Cardiac fibroblast (primary cell): Measurements from ENCODE around the gene ZBTB40.

ENCODE experiments used
- DNase-seq, 2 donors: peaks; one replicate each; pipeline versions ENCODE4 v3.0.0 to v3.0.0-alpha.2; 2010; ENCODE audit warnings: low read depth in 2 of 2
- H3K4me3 ChIP-seq, 2 donors: replicated peaks in 1 of 2; 1 replicate in 1 of 2; 2 replicates in 1 of 2; pipeline ENCODE4 v1.5.1; 2011; ENCODE audit warnings: low read depth in 2 of 2, low read length in 2 of 2, mild to moderate bottlenecking in 2 of 2, moderate library complexity in 1 of 2
- CTCF ChIP-seq: IDR thresholded peaks from one replicate; pipeline ENCODE4 v1.5.1; 2011; ENCODE audit warnings: low read depth, mild to moderate bottlenecking, low read length, inconsistent platforms

The ZBTB40 gene

DNA sequence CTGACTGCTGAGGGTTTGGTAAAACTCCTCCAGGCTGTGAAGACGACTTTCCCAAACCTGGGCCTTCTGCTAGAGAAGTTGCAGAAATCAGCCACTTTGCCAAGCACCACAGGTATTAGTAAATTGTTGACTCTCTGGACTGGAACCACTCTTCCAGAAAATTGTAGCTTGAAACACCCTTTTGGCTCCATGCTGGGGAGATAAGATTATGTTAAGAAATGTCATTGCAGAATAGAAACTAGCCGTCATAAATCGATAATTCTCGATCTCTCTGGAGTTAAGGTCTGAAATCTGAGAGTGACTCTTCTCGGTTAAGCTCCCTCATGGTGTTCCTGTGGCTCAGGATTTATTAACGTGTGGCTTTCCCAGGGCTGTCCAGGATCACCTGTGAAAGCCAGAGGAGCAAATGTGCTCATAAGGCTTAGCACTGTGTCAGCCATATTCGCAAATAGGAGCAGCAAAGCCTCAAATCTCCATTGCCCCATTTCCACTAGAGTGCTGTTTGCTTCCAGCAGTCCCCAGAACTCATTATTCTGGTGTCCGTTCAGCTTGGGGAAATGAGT is 54.6 kb downstream of the ZBTB40 start:
- no peak overlapping the region for H3K4me3 ChIP-seq
- no peak for DNase-seq
- no peak for TF ChIP-seq CTCF

DNA sequence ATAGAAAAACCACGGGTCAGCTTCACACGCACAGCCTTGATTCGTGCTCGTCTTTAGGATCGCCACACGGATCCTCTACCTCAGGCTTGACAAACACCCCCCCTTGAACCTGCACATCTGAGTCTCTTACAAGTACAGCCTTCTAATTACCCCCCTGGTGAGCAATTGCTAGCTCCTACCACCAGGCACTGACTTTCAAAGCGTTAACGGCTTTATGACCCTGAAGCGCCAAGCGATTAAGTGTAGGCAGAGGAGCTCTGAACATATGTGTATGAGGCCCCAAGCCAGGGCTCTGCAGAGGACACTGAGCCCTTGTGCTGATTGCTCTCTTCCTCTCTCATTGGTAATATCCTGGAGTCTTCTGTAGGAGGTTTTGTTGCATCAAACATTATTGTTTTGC is 55.9 kb downstream of the ZBTB40 start:
- DNase-seq = no peak
- no peak for TF ChIP-seq CTCF
- H3K4me3 ChIP-seq = no peak overlapping the region

DNA sequence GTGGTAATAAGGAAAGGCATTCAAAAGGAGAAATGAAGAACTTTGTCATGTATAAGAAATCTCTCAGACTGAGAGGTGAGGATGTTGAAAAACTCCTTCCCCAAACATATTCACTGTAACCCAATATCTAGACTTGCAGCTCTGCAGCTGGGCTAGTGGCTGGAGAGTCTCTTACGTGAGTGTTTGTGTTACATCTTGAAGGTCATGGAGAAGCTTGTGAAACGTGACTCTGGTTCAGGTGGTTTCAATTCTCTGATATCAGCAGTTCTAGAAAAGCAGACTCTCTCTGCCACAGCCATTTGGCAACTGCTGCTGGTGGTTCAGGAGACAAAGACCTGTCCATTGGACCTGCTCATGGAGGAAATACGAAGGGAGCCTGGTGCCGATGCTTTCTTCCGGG is 56.7 kb downstream of the ZBTB40 start:
- H3K4me3 ChIP-seq = no peak overlapping the region
- no peak for DNase-seq
- TF ChIP-seq CTCF = no peak

DNA sequence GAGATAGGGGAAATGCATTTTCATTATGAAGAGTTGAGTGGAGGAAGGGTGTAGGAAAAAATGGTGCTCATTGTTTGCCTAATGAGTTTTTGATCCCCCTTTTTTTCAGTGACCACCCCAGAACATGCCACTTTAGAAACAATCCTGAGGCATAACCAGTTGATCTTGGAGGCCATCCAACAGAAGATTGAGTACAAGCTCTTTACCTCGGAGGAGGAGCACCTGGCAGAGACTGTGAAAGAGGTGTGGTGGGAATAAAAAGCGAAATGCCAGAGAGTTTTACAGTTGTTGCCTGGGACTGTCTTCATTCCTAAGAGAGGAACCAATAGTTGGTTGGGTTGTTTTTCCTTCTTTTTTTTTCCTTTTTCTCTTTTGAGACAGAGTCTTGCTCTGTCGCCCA is 57.3 kb downstream of the ZBTB40 start:
- no peak overlapping the region for H3K4me3 ChIP-seq
- DNase-seq = no peak
- no peak for TF ChIP-seq CTCF

DNA sequence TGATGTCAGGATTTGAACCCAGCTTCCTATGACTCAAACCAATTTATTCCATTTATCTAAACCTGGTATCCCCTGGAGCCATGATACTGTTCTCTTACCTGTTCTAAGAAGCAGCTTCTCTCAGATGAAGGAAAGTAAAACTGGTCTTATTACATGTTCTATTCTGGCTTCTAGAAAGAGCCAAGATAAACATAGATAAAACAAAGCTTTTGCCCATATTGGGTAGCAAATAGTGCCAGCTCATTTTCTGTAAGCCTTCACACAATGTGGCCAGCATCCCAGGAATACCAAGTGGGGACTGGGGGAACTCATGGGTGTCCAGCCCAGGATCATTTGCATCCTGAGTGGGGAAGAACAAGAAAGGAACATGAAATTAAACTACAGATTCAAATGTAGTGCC is 58.2 kb downstream of the ZBTB40 start:
- no peak overlapping the region for H3K4me3 ChIP-seq
- DNase-seq = no peak
- no peak for TF ChIP-seq CTCF

- no peak for DNase-seq
- TF ChIP-seq CTCF = no peak
- H3K4me3 ChIP-seq = no peak overlapping the region
Measured at GRCh38 chr1:22512873-22513272, 61.2 kb downstream of the ZBTB40 start.

DNA sequence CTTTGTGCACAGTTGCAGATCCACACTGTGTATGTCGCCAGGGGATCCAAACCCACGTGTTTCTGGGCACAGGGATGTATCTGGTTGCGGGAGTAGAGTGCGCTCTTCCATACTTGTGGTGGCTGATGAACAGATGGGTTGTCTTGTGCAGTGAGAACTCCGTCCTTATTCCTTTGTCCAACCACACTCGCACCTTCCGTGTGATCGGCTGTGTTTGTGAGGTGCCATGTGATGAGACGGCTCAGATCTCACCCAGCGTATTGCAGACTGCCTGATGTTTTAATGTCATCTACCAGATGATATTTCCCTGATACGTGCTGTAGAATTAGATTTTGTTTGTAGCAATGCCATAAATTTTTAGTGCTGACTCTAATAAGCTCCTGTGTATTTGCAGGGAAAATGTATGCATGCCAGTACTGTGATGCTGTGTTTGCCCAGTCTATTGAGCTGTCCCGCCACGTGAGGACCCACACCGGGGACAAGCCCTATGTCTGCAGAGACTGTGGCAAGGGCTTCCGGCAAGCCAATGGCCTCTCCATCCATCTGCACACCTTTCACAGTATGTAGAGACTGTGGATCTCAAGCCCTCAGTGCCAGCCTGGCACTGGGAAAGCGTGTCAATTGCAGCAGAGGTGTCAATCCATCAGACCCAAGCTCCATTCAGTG is 65.4 kb downstream of the ZBTB40 start:
- DNase-seq = no peak
- H3K4me3 ChIP-seq = no peak overlapping the region
- TF ChIP-seq CTCF = no peak
